SU-DHL-6 (cell line): Measurements from ENCODE around the gene ACY1.

Experiments
- CTCF ChIP-seq: fragments of 200-600 bp; sonication (generic); IDR thresholded peaks from one replicate; pipeline ENCODE4 v1.5.1; 2017; ENCODE audit warnings: antibody characterized with exemption, mild to moderate bottlenecking, low read length, moderate library complexity; ENCODE audit not compliant: insufficient read depth, poor library complexity, severe bottlenecking
- EZH2phosphoT487 ChIP-seq: fragments of 200-600 bp; sonication (generic), shearing (Covaris generic); conservative IDR thresholded peaks from 2 replicates; pipeline ENCODE4 v1.6.1; 2018; ENCODE audit warnings: mild to moderate bottlenecking, antibody characterized with exemption, low read length, moderate library complexity, mixed read lengths

- TF ChIP-seq CTCF = no peak
- no peak for TF ChIP-seq EZH2phosphoT487
Observed at GRCh38 chr3:52014613-52015012, 31.3 kb downstream of the ACY1 start.
